ENCODE measurements around the gene DDX52. TPM values are rescaled to one million over a fixed set of nuclear protein-coding genes. Genes with fewer than 3 reads are reported as not detected.
"Not testable (repeated sequence)": the region's sequence is repeated elsewhere in the genome, so short reads cannot be mapped to it uniquely, and the experiment has no call there.

DDX52 gene
- polyA plus RNA-seq, 1 donor: 51.9 TPM

- peak; percentile 21 for DNase-seq
Observed at GRCh38 chr17:37659925-37660324, 16.7 kb upstream of the DDX52 start.

- DNase-seq: no peak
Observed at GRCh38 chr17:37657202-37657601, 14.0 kb upstream of the DDX52 start.

- no peak for DNase-seq
Observed at GRCh38 chr17:37651849-37652248, 8.6 kb upstream of the DDX52 start.

GRCh38 chr17:37650419-37651003 lies 7.3 kb upstream of the DDX52 start:
- peak; percentile 50 for DNase-seq

- DNase-seq: no peak
Observed at GRCh38 chr17:37648555-37648954, 5.3 kb upstream of the DDX52 start.

- DNase-seq: no peak
Observed at GRCh38 chr17:37647856-37648255, 4.6 kb upstream of the DDX52 start.

GRCh38 chr17:37643869-37644268 lies 623 bp upstream of the DDX52 start:
- DNase-seq: peak; percentile 11

GRCh38 chr17:37642681-37643080 lies 565 bp downstream of the DDX52 start:
- peak; percentile 27 for DNase-seq

GRCh38 chr17:37640015-37640414 lies 3.2 kb downstream of the DDX52 start:
- no peak for DNase-seq

- DNase-seq: no peak
Observed at GRCh38 chr17:37637956-37638355, 5.3 kb downstream of the DDX52 start.

GRCh38 chr17:37616430-37616829 lies 26.8 kb downstream of the DDX52 start:
- DNase-seq: not testable (repeated sequence)

- DNase-seq: no peak
Observed at GRCh38 chr17:37614823-37615222, 28.4 kb downstream of the DDX52 start.

GRCh38 chr17:37614391-37614790 lies 28.9 kb downstream of the DDX52 start:
- DNase-seq: no peak

- no peak for DNase-seq
Observed at GRCh38 chr17:37610971-37611370, 32.3 kb downstream of the DDX52 start.

GRCh38 chr17:37610041-37610420 lies 33.2 kb downstream of the DDX52 start:
- DNase-seq: not testable (repeated sequence)

- peak; percentile 96 for DNase-seq
Observed at GRCh38 chr17:37609170-37610040, 33.8 kb downstream of the DDX52 start, which contains the start of gene SYNRG. Gene SYNRG, minus strand, starts transcription at chr17:37609418. Its CDS starts 63 bp downstream, at chr17:37609355.

- peak; percentile 65 for DNase-seq
Observed at GRCh38 chr17:37608351-37609169, 34.7 kb downstream of the DDX52 start.

GRCh38 chr17:37607637-37608331 lies 35.5 kb downstream of the DDX52 start:
- DNase-seq: no peak

- DNase-seq: no peak
Observed at GRCh38 chr17:37605813-37606505, 37.3 kb downstream of the DDX52 start.

- no peak for DNase-seq
Observed at GRCh38 chr17:37605081-37605480, 38.2 kb downstream of the DDX52 start.

GRCh38 chr17:37604556-37604955 lies 38.7 kb downstream of the DDX52 start:
- no peak for DNase-seq

All from left kidney (tissue), 2 donors.